Adrenal gland (tissue), 5 donors: ENCODE measurements around the gene HSPA1B.

Source experiments
- CTCF ChIP-seq, 6 experiments: fragments of 450-650 bp in 4 of 6; fragments of 200-600 bp in 2 of 6; sonication (generic) in 1 of 6; IDR thresholded peaks; 1 replicate in 5 of 6; 2 replicates in 1 of 6; pipeline versions ENCODE4 v1.5.1 to v1.8.0; 2016 to 2021; ENCODE audit warnings: antibody characterized with exemption in 6 of 6, mild to moderate bottlenecking in 2 of 6, moderate library complexity in 1 of 6
- POLR2A ChIP-seq, 2 donors: fragments of 450-650 bp; IDR thresholded peaks; one replicate each; pipeline ENCODE4 v1.6.1; 2017; ENCODE audit warnings: antibody characterized with exemption in 2 of 2, mild to moderate bottlenecking in 2 of 2, moderate library complexity in 1 of 2
- donor health status: DM: no; HTN: no; CAD: no.

- TF ChIP-seq POLR2A (IDR thresholded peaks at IDR 0.05) = no peak
- no peak for TF ChIP-seq CTCF (IDR thresholded peaks at IDR 0.05)
These were observed 47.6 kb upstream of the HSPA1B start for GRCh38 chr6:31779908-31780307.
